Body of pancreas (tissue), 4 donors: Measurements from ENCODE around the gene CUEDC1. TPM values are rescaled to one million over a fixed set of nuclear protein-coding genes. Genes with fewer than 3 reads are reported as not detected.

Experiments
- ATAC-seq: fragments of 150-250 bp; one replicate; pipeline ENCODE4 v1.9.1; 2016
- DNase-seq, 4 donors: peaks; one replicate each; pipeline ENCODE4 v3.0.0-alpha.2; 2019
- H3K27ac ChIP-seq, 4 donors: fragments of 200-600 bp; sonication (generic); 1 replicate in 3 of 4; 2 replicates in 1 of 4; pipeline versions ENCODE4 v1.5.1 to v1.6.1; 2016 to 2019; ENCODE audit warnings: mild to moderate bottlenecking in 1 of 4, mixed read lengths in 1 of 4, moderate library complexity in 1 of 4
- H3K27me3 ChIP-seq, 2 donors: fragments of 200-600 bp; sonication (generic); one replicate each; pipeline ENCODE4 v1.6.0; 2016; ENCODE audit warnings: mild to moderate bottlenecking in 1 of 2
- H3K36me3 ChIP-seq, 2 donors: fragments of 200-600 bp; sonication (generic); replicated peaks in 1 of 2; 2 replicates each; pipeline ENCODE4 v1.5.1; 2016; ENCODE audit warnings: low read depth in 2 of 2; ENCODE audit not compliant: insufficient read depth in 1 of 2
- H3K4me1 ChIP-seq: fragments of 200-600 bp; sonication (generic); one replicate; pipeline ENCODE4 v1.6.0; 2016
- H3K4me3 ChIP-seq, 2 donors: fragments of 200-600 bp; sonication (generic); 1 replicate in 1 of 2; 2 replicates in 1 of 2; pipeline ENCODE4 v1.5.1; 2016 to 2019
- H3K9me3 ChIP-seq, 3 donors: fragments of 200-600 bp; sonication (generic); 1 replicate in 2 of 3; 2 replicates in 1 of 3; pipeline ENCODE4 v1.5.1; 2016
- CTCF ChIP-seq, 7 experiments: fragments of 450-650 bp in 4 of 7; fragments of 200-600 bp in 3 of 7; sonication (generic) in 3 of 7; IDR thresholded peaks; one replicate each; pipeline ENCODE4 v1.5.1; 2016 to 2019; ENCODE audit warnings: antibody characterized with exemption in 7 of 7
- POLR2A ChIP-seq, 3 donors: fragments of 450-650 bp; IDR thresholded peaks; one replicate each; pipeline ENCODE4 v1.6.1; 2016; ENCODE audit warnings: antibody characterized with exemption in 3 of 3, mild to moderate bottlenecking in 2 of 3
- WGBS, 2 donors: methylation state at CpG; one replicate each; pipeline ENCODE4 v1.1.5; 2017; 5-methylcytosine and 5-hydroxymethylcytosine counted together
- intact Hi-C: fragments of 100-400 bp; cut with DNase I; formaldehyde crosslinking; loops from one replicate; pipeline ENCODE4 v1.15.1; 2023
- total RNA-seq, 2 donors: library from RNA; depleted of rRNA; stranded (reverse); fragments of >200 nt; gene quantifications; one replicate each; pipeline ENCODE4 v1.1.0, GENCODE V29; 2016

Gene CUEDC1
- total RNA-seq, result 10 to 100 TPM; 35.8 to 48.1 TPM

GRCh38 chr17:57955183-57955931 lies at the start of gene CUEDC1:
CUEDC1 (minus strand) TSS chr17:57955412; CDS start chr17:57885564, 69,848 bp downstream.
- Histone ChIP-seq H3K27me3 (no peaks in the 10 kb centered on the region), H3K36me3 (no peaks in the 10 kb centered on the region), H3K9me3 (no peaks in the 10 kb centered on the region), H3K4me1 (peaks cover 29% of the 10 kb centered on the region), H3K4me3 (peak within 1 kb of the TSS; percentile 57 to 95), H3K27ac (peak within 1 kb of the TSS; percentile 86 to 97 (median 88))
- DNase-seq (peak; percentile 82 to 85 (median 84)), ATAC-seq (peak; percentile 89)
- intact Hi-C loops, result no loop called here
- peak; percentile 27 to 69 (median 61) for TF ChIP-seq POLR2A (IDR thresholded peaks at IDR 0.05)
- peak in 5 of 7 experiments; percentile 18 to 71 (median 39) for TF ChIP-seq CTCF (IDR thresholded peaks at IDR 0.05)
- 1 to 3% methylated on average over 5 to 54 of the region's 79 CpGs for WGBS, 2 donors

DNA sequence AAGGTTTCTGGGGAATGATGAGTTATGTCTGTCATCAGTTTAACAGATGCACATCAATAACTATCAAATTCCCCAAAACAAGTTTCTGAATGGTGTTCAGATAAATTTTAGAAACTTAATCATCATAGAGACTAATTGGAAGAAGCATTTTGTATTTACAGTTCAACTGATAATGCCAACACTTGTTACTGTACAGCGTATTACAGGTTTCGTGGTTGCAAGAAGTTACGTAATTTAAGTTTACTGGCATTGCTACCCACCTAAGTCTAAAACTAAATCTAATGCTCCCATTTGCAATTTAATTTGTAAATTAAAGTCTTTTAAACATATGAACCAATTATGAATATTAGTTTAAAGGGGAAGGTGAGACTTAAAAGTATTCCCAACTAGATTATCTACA lies 48.8 kb upstream of the CUEDC1 start:
- DNase-seq (no peak), ATAC-seq (no peak)
- Histone ChIP-seq H3K4me3 (no peak overlapping the region), H3K27me3 (no peaks in the 10 kb centered on the region), H3K27ac (no peak overlapping the region), H3K36me3 (peaks cover 0 to 8% of the 10 kb centered on the region in 2 donors), H3K4me1 (peaks cover 51% of the 10 kb centered on the region), H3K9me3 (no peaks in the 10 kb centered on the region)
- 71 to 72% methylated on average over 3 of the region's 3 CpGs for WGBS, 2 donors
- TF ChIP-seq POLR2A (IDR thresholded peaks at IDR 0.05) (no peak), CTCF (IDR thresholded peaks at IDR 0.05) (no peak)
- intact Hi-C loops, result no loop called here

GRCh38 chr17:58002973-58003372 lies 47.8 kb upstream of the CUEDC1 start:
- H3K36me3 ChIP-seq, result peaks cover 0 to 8% of the 10 kb centered on the region in 2 donors
- no peak for DNase-seq
- no peak for TF ChIP-seq POLR2A (IDR thresholded peaks at IDR 0.05)
- no peak for TF ChIP-seq CTCF (IDR thresholded peaks at IDR 0.05)
- H3K27ac ChIP-seq, result no peak overlapping the region
- 84 to 90% methylated on average over 2 of the region's 2 CpGs for WGBS, 2 donors
- ATAC-seq, result no peak
- H3K9me3 ChIP-seq, result no peaks in the 10 kb centered on the region
- peaks cover 45% of the 10 kb centered on the region for H3K4me1 ChIP-seq
- intact Hi-C loops, result no loop called here
- H3K27me3 ChIP-seq, result no peaks in the 10 kb centered on the region
- no peak overlapping the region for H3K4me3 ChIP-seq

- no peak for ATAC-seq
- intact Hi-C loops, result no loop called here
- Histone ChIP-seq H3K27me3 (no peaks in the 10 kb centered on the region), H3K36me3 (peaks cover 0 to 8% of the 10 kb centered on the region in 2 donors), H3K4me3 (no peak overlapping the region), H3K9me3 (no peaks in the 10 kb centered on the region), H3K4me1 (peaks cover 43% of the 10 kb centered on the region), H3K27ac (no peak overlapping the region)
- TF ChIP-seq CTCF (IDR thresholded peaks at IDR 0.05) (no peak), POLR2A (IDR thresholded peaks at IDR 0.05) (no peak)
- 71 to 72% methylated on average over 4 of the region's 4 CpGs for WGBS, 2 donors
- no peak for DNase-seq
Measured at GRCh38 chr17:58002154-58002948, 47.1 kb upstream of the CUEDC1 start.
